Mesenchymal stem cell (in vitro differentiated cells and primary cell): Measurements from ENCODE around the gene STIM1.

ENCODE experiments used
- DNase-seq: peaks from one replicate; pipeline ENCODE4 v3.0.0-alpha.2; 2013
- H2AFZ ChIP-seq: one replicate; pipeline ENCODE4 v1.6.1; 2013; ENCODE audit warnings: low read depth, mild to moderate bottlenecking, control low read depth, inconsistent platforms, low read length, moderate library complexity
- H2AK5ac ChIP-seq: 2 replicates; pipeline ENCODE4 v1.6.1; 2013; ENCODE audit warnings: low read length, moderate library complexity, mild to moderate bottlenecking, inconsistent platforms; ENCODE audit not compliant: severe bottlenecking
- H2BK120ac ChIP-seq: one replicate; pipeline ENCODE4 v1.6.1; 2013; ENCODE audit warnings: low read depth, mild to moderate bottlenecking, inconsistent platforms, low read length, moderate library complexity
- H2BK12ac ChIP-seq, 2 experiments: one replicate each; pipeline ENCODE4 v1.6.1; 2013; ENCODE audit warnings: inconsistent platforms in 2 of 2, low read length in 2 of 2, mild to moderate bottlenecking in 2 of 2, moderate library complexity in 2 of 2, control low read depth in 1 of 2
- H2BK15ac ChIP-seq: one replicate; pipeline ENCODE4 v1.6.1; 2013; ENCODE audit warnings: mild to moderate bottlenecking, low read depth, inconsistent platforms; ENCODE audit not compliant: poor library complexity, severe bottlenecking
- H2BK5ac ChIP-seq: 2 replicates; pipeline ENCODE4 v1.6.1; 2013; ENCODE audit warnings: low read depth, mild to moderate bottlenecking, low read length, control low read depth, inconsistent platforms; ENCODE audit not compliant: poor library complexity, severe bottlenecking
- H3K14ac ChIP-seq, 2 experiments: one replicate each; pipeline ENCODE4 v1.6.1; 2013; ENCODE audit warnings: inconsistent platforms in 2 of 2, low read length in 2 of 2, control low read depth in 1 of 2, mild to moderate bottlenecking in 1 of 2, moderate library complexity in 1 of 2
- H3K18ac ChIP-seq, 2 experiments: one replicate each; pipeline ENCODE4 v1.6.1; 2013; ENCODE audit warnings: inconsistent platforms in 2 of 2, low read length in 2 of 2, control low read depth in 1 of 2, low read depth in 1 of 2, mild to moderate bottlenecking in 1 of 2
- H3K23ac ChIP-seq, 2 experiments: one replicate each; pipeline ENCODE4 v1.6.1; 2013; ENCODE audit warnings: inconsistent platforms in 2 of 2, low read length in 2 of 2, mild to moderate bottlenecking in 2 of 2, moderate library complexity in 2 of 2, control low read depth in 1 of 2
- H3K27ac ChIP-seq: 2 replicates; pipeline ENCODE4 v1.5.1; 2013; ENCODE audit warnings: mild to moderate bottlenecking, moderate library complexity, low read length, control low read depth, inconsistent platforms; ENCODE audit not compliant: poor library complexity, severe bottlenecking
- H3K27me3 ChIP-seq, 2 experiments: 2 replicates each; pipeline versions ENCODE4 v1.6.1 to v1.7.0; 2013; ENCODE audit warnings: low read length in 2 of 2, mild to moderate bottlenecking in 2 of 2, moderate library complexity in 2 of 2, control low read depth in 1 of 2, inconsistent platforms in 1 of 2; ENCODE audit not compliant: control insufficient read depth in 1 of 2, insufficient read depth in 1 of 2
- H3K36me3 ChIP-seq, 2 experiments: 2 replicates each; pipeline versions ENCODE4 v1.6.1 to v1.7.0; 2013; ENCODE audit warnings: low read length in 2 of 2, control low read depth in 1 of 2, inconsistent platforms in 1 of 2, low read depth in 1 of 2, mild to moderate bottlenecking in 1 of 2; ENCODE audit not compliant: insufficient read depth in 2 of 2, control insufficient read depth in 1 of 2
- H3K4ac ChIP-seq, 2 experiments: one replicate each; pipeline ENCODE4 v1.6.1; 2013; ENCODE audit warnings: inconsistent platforms in 2 of 2, low read length in 2 of 2, mild to moderate bottlenecking in 2 of 2, moderate library complexity in 2 of 2, control low read depth in 1 of 2, low read depth in 1 of 2
- H3K4me1 ChIP-seq: 2 replicates; pipeline ENCODE4 v1.6.1; 2013; ENCODE audit warnings: low read depth, low read length, control low read depth; ENCODE audit not compliant: control insufficient read depth, insufficient read depth
- H3K4me2 ChIP-seq: 2 replicates; pipeline ENCODE4 v1.6.1; 2013; ENCODE audit warnings: low read length, mild to moderate bottlenecking, inconsistent platforms; ENCODE audit not compliant: poor library complexity, severe bottlenecking
- H3K4me3 ChIP-seq, 2 experiments: 2 replicates each; pipeline versions ENCODE4 v1.5.1 to v1.7.0; 2013; ENCODE audit warnings: low read length in 2 of 2, mild to moderate bottlenecking in 2 of 2, control low read depth in 1 of 2, low read depth in 1 of 2; ENCODE audit not compliant: insufficient read depth in 1 of 2
- H3K79me1 ChIP-seq: replicated peaks from 2 replicates; pipeline ENCODE4 v1.6.1; 2013; ENCODE audit warnings: mild to moderate bottlenecking, control low read depth, low read length, inconsistent platforms; ENCODE audit not compliant: poor library complexity, severe bottlenecking
- H3K9ac ChIP-seq: 2 replicates; pipeline ENCODE4 v1.7.0; 2013; ENCODE audit warnings: mild to moderate bottlenecking, low read length, moderate library complexity
- H3K9me3 ChIP-seq: 2 replicates; pipeline ENCODE4 v1.7.0; 2013; ENCODE audit warnings: mild to moderate bottlenecking, low read length; ENCODE audit not compliant: control insufficient read depth
- H4K8ac ChIP-seq: one replicate; pipeline ENCODE4 v1.6.1; 2013; ENCODE audit warnings: inconsistent platforms, mild to moderate bottlenecking, low read length, moderate library complexity
- H4K91ac ChIP-seq: one replicate; pipeline ENCODE4 v1.6.1; 2013; ENCODE audit warnings: mild to moderate bottlenecking, low read length, inconsistent platforms
- WGBS: methylation state at CpG from one replicate; pipeline ENCODE4 v1.1.7; 2013; ENCODE audit warnings: mixed read lengths; 5-methylcytosine and 5-hydroxymethylcytosine counted together

STIM1 gene

GRCh38 chr11:3949125-3949524 is 93.7 kb downstream of the STIM1 start:
- no peak overlapping the region for H4K91ac ChIP-seq
- no peak overlapping the region for H2BK120ac ChIP-seq
- H3K27me3 ChIP-seq: no peaks in the 10 kb centered on the region
- no peaks in the 10 kb centered on the region for H3K9me3 ChIP-seq
- H3K4me1 ChIP-seq: peaks cover 9% of the 10 kb centered on the region
- no peak overlapping the region for H3K27ac ChIP-seq
- H2BK15ac ChIP-seq: no peak overlapping the region
- H2AK5ac ChIP-seq: no peak overlapping the region
- no peak overlapping the region for H4K8ac ChIP-seq
- H2BK5ac ChIP-seq: no peak overlapping the region
- no peaks in the 10 kb centered on the region for H3K36me3 ChIP-seq
- H2AFZ ChIP-seq: no peak overlapping the region
- WGBS: 90% methylated on average over 2 of the region's 2 CpGs
- H3K18ac ChIP-seq: no peak overlapping the region
- no peak overlapping the region for H2BK12ac ChIP-seq
- H3K23ac ChIP-seq: no peak overlapping the region
- peaks cover 25% of the 10 kb centered on the region for H3K79me1 ChIP-seq
- DNase-seq: no peak
- H3K4me2 ChIP-seq: no peak overlapping the region
- no peak overlapping the region for H3K9ac ChIP-seq
- no peak overlapping the region for H3K4ac ChIP-seq
- no peak overlapping the region for H3K4me3 ChIP-seq
- H3K14ac ChIP-seq: no peak overlapping the region

- Histone ChIP-seq H4K91ac (peak overlapping the region; percentile 12), H2BK120ac (peak overlapping the region; percentile 56)
Measured at GRCh38 chr11:3950996-3951660, 95.7 kb downstream of the STIM1 start.

GRCh38 chr11:3952715-3953114 is 97.3 kb downstream of the STIM1 start:
- no peak overlapping the region for H2BK12ac ChIP-seq
- peaks cover 8% of the 10 kb centered on the region for H3K4me1 ChIP-seq
- H3K27ac ChIP-seq: no peak overlapping the region
- no peak overlapping the region for H3K9ac ChIP-seq
- peak overlapping the region; percentile 12 for H2AK5ac ChIP-seq
- no peak overlapping the region for H3K4me2 ChIP-seq
- no peak overlapping the region for H4K91ac ChIP-seq
- no peak overlapping the region for H4K8ac ChIP-seq
- H2BK5ac ChIP-seq: no peak overlapping the region
- no peaks in the 10 kb centered on the region for H3K36me3 ChIP-seq
- H3K9me3 ChIP-seq: no peaks in the 10 kb centered on the region
- peaks cover 15% of the 10 kb centered on the region for H3K79me1 ChIP-seq
- H3K27me3 ChIP-seq: no peaks in the 10 kb centered on the region
- H3K18ac ChIP-seq: no peak overlapping the region
- H2BK120ac ChIP-seq: no peak overlapping the region
- no peak overlapping the region for H3K4ac ChIP-seq
- no peak overlapping the region for H2BK15ac ChIP-seq
- no peak overlapping the region for H3K23ac ChIP-seq
- no peak overlapping the region for H2AFZ ChIP-seq
- H3K4me3 ChIP-seq: no peak overlapping the region
- DNase-seq: no peak
- no peak overlapping the region for H3K14ac ChIP-seq

More at GRCh38 chr11:3950996-3951660, 95.7 kb downstream of the STIM1 start:
- Histone ChIP-seq H3K79me1 (peaks cover 19% of the 10 kb centered on the region), H3K18ac (peak overlapping the region; percentile 17 to 71), H2BK15ac (peak overlapping the region; percentile 58), H2BK12ac (peak overlapping the region; percentile 2 to 85), H2BK5ac (no peak overlapping the region), H3K14ac (no peak overlapping the region), H3K27me3 (no peaks in the 10 kb centered on the region), H3K9me3 (no peaks in the 10 kb centered on the region), H3K4me1 (peaks cover 9% of the 10 kb centered on the region), H2AFZ (no peak overlapping the region), H4K8ac (peak overlapping the region; percentile 0), H3K4ac (peak overlapping the region; percentile 9 to 52), H3K9ac (no peak overlapping the region), H3K4me3 (no peak overlapping the region), H3K36me3 (no peaks in the 10 kb centered on the region), H3K27ac (peak overlapping the region; percentile 90), H3K4me2 (peak overlapping the region; percentile 30), H2AK5ac (peak overlapping the region; percentile 86), H3K23ac (peak overlapping the region in 1 of 2 experiments; percentile 3)
- 48% methylated on average over 4 of the region's 4 CpGs for WGBS
- peak; percentile 94 for DNase-seq

- H3K18ac ChIP-seq: no peak overlapping the region
- H3K14ac ChIP-seq: no peak overlapping the region
- no peak overlapping the region for H2BK5ac ChIP-seq
- H3K79me1 ChIP-seq: peaks cover 14% of the 10 kb centered on the region
- H2BK12ac ChIP-seq: no peak overlapping the region
- H3K9me3 ChIP-seq: no peaks in the 10 kb centered on the region
- H2AFZ ChIP-seq: no peak overlapping the region
- no peak overlapping the region for H3K9ac ChIP-seq
- H3K23ac ChIP-seq: no peak overlapping the region
- no peak overlapping the region for H4K8ac ChIP-seq
- H4K91ac ChIP-seq: no peak overlapping the region
- H2BK120ac ChIP-seq: no peak overlapping the region
- H3K27me3 ChIP-seq: no peaks in the 10 kb centered on the region
- H3K4ac ChIP-seq: no peak overlapping the region
- 96% methylated on average over 2 of the region's 3 CpGs for WGBS
- no peaks in the 10 kb centered on the region for H3K36me3 ChIP-seq
- H3K4me2 ChIP-seq: no peak overlapping the region
- no peak overlapping the region for H2BK15ac ChIP-seq
- DNase-seq: no peak
- peaks cover 9% of the 10 kb centered on the region for H3K4me1 ChIP-seq
- H2AK5ac ChIP-seq: no peak overlapping the region
- H3K4me3 ChIP-seq: no peak overlapping the region
- no peak overlapping the region for H3K27ac ChIP-seq
Measured at GRCh38 chr11:3953327-3953726, 97.9 kb downstream of the STIM1 start.
